Measurements from ENCODE around the gene CADM2.

- no peak for TF ChIP-seq CTCF (IDR thresholded peaks at IDR 0.05)
- no peak for TF ChIP-seq POLR2A (IDR thresholded peaks at IDR 0.05)
Observed at GRCh38 chr3:86051058-86051457, 1092.3 kb downstream of the CADM2 start.
